Measurements from ENCODE around the gene NAPG. TPM values are rescaled to one million over a fixed set of nuclear protein-coding genes. Genes with fewer than 3 reads are reported as not detected.
"Not testable (repeated sequence)": the region's sequence is repeated elsewhere in the genome, so short reads cannot be mapped to it uniquely, and the experiment has no call there.

NAPG gene
- total RNA-seq, 1 donor from 2014 or later, result 31.2 TPM

GRCh38 chr18:10565835-10566234 is 40.0 kb downstream of the NAPG start:
- intact Hi-C loops (cut with micrococcal nuclease), result no loop called here
- Histone ChIP-seq H3K4me3 (no peak overlapping the region), H3K4me1 (peaks cover 13% of the 10 kb centered on the region)

DNA sequence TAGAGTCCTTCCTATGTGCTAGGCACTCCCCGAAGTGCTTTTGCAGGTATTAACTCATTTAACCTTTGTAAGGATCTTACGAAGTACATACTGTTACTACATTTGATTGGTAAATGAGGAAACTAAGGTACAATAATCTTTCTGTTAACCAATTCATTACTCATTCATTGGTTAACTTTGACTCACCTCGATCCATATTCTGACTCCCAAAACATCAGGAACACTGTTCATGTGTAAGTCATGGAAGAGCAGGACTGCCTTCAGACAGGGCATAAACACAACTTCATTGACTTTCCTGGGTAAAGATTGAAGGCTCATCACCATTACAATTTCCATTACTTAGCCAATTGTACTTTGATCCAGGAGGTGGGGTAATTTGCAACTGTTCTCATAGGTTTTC is 40.6 kb downstream of the NAPG start:
- H3K4me1 ChIP-seq, result peaks cover 11% of the 10 kb centered on the region
- intact Hi-C loops (cut with micrococcal nuclease), result no loop called here
- TF ChIP-seq, protein P1, sequence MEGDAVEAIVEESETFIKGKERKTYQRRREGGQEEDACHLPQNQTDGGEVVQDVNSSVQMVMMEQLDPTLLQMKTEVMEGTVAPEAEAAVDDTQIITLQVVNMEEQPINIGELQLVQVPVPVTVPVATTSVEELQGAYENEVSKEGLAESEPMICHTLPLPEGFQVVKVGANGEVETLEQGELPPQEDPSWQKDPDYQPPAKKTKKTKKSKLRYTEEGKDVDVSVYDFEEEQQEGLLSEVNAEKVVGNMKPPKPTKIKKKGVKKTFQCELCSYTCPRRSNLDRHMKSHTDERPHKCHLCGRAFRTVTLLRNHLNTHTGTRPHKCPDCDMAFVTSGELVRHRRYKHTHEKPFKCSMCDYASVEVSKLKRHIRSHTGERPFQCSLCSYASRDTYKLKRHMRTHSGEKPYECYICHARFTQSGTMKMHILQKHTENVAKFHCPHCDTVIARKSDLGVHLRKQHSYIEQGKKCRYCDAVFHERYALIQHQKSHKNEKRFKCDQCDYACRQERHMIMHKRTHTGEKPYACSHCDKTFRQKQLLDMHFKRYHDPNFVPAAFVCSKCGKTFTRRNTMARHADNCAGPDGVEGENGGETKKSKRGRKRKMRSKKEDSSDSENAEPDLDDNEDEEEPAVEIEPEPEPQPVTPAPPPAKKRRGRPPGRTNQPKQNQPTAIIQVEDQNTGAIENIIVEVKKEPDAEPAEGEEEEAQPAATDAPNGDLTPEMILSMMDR (IDR thresholded peaks at IDR 0.05; ENCODE audit: borderline replicate concordance), result no peak
- no peak for DNase-seq
- H3K4me3 ChIP-seq, result no peak overlapping the region
- H3K36me3 ChIP-seq, result no peaks in the 10 kb centered on the region
- H3K27ac ChIP-seq (replicated peaks), result no peak overlapping the region
- H3K9me3 ChIP-seq (replicated peaks), result no peaks in the 10 kb centered on the region
- H3K27me3 ChIP-seq (ENCODE audit: low read depth), result no peaks in the 10 kb centered on the region

More at GRCh38 chr18:10565835-10566234, 40.0 kb downstream of the NAPG start:
- DNase-seq, result no peak
- Histone ChIP-seq H3K36me3 (no peaks in the 10 kb centered on the region), H3K9me3 (replicated peaks) (no peaks in the 10 kb centered on the region), H3K27ac (replicated peaks) (no peak overlapping the region), H3K27me3 (ENCODE audit: low read depth) (no peaks in the 10 kb centered on the region)
- TF ChIP-seq, protein P1 (IDR thresholded peaks at IDR 0.05; ENCODE audit: borderline replicate concordance), result no peak

DNA sequence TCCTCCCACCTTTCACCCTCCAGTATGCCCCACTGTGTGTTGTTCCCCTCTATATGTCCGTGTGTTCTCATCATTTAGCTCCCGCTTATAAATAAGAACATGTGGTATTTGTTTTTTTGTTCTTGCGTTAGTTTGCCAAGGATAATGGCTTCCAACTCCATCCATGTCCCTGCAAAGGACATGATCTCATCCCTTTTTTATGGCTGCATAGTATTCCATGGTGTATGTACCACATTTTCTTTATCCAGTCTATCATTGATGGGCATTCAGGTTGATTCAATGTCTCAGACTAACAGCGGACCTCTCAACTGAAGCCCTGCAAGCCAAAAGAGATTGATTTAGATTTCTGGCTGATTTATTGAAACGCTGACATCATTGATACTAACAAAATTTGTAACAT is 44.1 kb downstream of the NAPG start:
- intact Hi-C loops (cut with micrococcal nuclease); H3K27me3 ChIP-seq (ENCODE audit: low read depth); H3K36me3 ChIP-seq; H3K4me1 ChIP-seq; H3K27ac ChIP-seq (replicated peaks); DNase-seq; H3K4me3 ChIP-seq; H3K9me3 ChIP-seq (replicated peaks): not testable (repeated sequence)

DNA sequence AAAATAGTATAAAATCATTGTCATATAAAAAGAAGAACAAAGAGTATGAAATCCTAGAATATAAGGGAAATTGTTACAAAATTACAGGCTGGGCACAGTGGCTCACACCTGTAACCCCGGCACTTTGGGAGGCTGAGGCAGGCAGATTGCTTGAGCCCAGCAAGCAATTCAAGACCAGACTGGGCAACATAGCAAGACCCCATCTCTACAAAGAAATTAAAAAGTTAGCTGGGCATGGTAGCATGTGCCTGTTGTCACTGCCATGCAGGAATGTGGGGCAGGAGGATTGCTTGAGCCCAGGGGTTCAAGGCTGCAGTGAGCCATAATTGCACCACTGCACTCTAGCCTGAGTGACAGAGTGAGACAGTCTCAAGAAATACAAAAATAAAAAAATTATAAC is 44.8 kb downstream of the NAPG start:
- Histone ChIP-seq H3K4me1 (no peaks in the 10 kb centered on the region), H3K27me3 (ENCODE audit: low read depth) (no peaks in the 10 kb centered on the region), H3K27ac (replicated peaks) (no peak overlapping the region), H3K9me3 (replicated peaks) (no peaks in the 10 kb centered on the region), H3K4me3 (no peak overlapping the region), H3K36me3 (no peaks in the 10 kb centered on the region)
- DNase-seq, result no peak
- TF ChIP-seq, protein P1 (IDR thresholded peaks at IDR 0.05; ENCODE audit: borderline replicate concordance), result no peak
- intact Hi-C loops (cut with micrococcal nuclease), result no loop called here

DNA sequence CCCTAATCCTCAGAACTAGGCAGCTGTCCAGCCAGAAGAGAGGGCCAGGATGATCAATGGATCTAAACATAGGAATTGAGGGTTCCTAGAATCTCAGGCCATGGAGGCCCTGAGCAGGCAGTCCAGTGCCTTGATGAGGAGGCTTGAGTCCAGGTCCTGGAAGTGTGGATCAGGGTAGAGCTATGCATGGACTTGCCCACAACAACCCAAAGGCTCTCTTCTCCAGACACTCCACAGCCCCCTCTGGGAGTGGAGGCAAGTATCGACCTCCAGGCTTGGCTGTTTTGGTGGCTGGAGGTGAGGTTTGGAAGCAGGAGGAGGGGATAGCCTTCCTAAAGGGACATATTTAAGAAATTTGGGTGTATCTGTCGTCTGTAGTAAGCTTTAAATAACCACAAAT is 45.7 kb downstream of the NAPG start:
- DNase-seq, result no peak

DNA sequence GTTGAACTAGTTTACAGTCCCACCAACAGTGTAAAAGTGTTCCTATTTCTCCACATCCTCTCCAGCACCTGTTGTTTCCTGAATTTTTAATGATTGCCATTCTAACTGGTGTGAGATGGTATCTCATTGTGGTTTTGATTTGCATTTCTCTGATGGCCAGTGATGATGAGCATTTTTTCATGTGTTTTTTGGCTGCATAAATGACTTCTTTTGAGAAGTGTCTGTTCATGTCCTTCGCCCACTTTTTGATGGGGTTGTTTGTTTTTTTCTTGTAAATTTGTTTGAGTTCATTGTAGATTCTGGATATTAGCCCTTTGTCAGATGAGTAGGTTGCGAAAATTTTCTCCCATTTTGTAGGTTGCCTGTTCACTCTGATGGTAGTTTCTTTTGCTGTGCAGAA is 47.4 kb downstream of the NAPG start:
- H3K9me3 ChIP-seq (replicated peaks); H3K36me3 ChIP-seq; H3K27ac ChIP-seq (replicated peaks); intact Hi-C loops (cut with micrococcal nuclease); H3K4me3 ChIP-seq; DNase-seq; H3K4me1 ChIP-seq; H3K27me3 ChIP-seq (ENCODE audit: low read depth): not testable (repeated sequence)

More for the DNA sequence above, 45.7 kb downstream of the NAPG start:
- TF ChIP-seq, protein P1 (IDR thresholded peaks at IDR 0.05; ENCODE audit: borderline replicate concordance), result no peak
- Histone ChIP-seq H3K36me3 (no peaks in the 10 kb centered on the region), H3K27me3 (ENCODE audit: low read depth) (no peaks in the 10 kb centered on the region), H3K27ac (replicated peaks) (no peak overlapping the region), H3K4me3 (no peak overlapping the region), H3K9me3 (replicated peaks) (no peaks in the 10 kb centered on the region), H3K4me1 (no peaks in the 10 kb centered on the region)
- intact Hi-C loops (cut with micrococcal nuclease), result no loop called here

GRCh38 chr18:10574412-10574811 is 48.6 kb downstream of the NAPG start:
- DNase-seq; H3K4me3 ChIP-seq; H3K9me3 ChIP-seq (replicated peaks); H3K36me3 ChIP-seq; intact Hi-C loops (cut with micrococcal nuclease); H3K27ac ChIP-seq (replicated peaks); H3K27me3 ChIP-seq (ENCODE audit: low read depth); H3K4me1 ChIP-seq: not testable (repeated sequence)

DNA sequence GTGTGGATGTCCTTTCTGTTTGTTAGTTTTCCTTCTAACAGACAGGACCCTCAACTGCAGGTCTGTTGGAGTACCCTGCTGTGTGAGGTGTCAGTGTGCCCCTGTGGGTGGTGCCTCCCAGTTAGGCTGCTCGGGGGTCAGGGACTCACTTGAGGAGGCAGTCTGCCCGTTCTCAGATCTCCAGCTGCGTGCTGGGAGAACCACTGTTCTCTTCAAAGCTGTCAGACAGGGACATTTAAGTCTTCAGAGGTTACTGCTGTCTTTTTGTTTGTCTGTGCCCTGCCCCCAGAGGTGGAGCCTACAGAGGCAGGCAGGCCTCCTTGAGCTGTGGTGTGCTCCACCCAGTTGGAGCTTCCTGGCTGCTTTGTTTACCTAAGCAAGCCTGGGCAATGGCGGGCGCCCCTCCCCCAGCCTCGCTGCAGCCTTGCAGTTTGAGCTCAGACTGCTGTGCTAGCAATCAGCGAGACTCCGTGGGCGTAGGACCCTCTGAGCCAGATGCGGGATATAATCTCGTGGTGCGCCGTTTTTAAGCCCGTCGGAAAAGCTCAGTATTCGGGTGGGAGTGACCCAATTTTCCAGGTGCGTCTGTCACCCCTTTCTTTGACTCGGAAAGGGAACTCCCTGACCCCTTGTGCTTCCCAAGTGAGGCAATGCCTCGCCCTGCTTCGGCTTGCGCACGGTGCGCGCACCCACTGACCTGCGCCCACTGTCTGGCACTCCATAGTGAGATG is 52.2 kb downstream of the NAPG start:
- H3K27me3 ChIP-seq (ENCODE audit: low read depth); H3K27ac ChIP-seq (replicated peaks); H3K4me1 ChIP-seq; DNase-seq; H3K36me3 ChIP-seq; H3K9me3 ChIP-seq (replicated peaks); intact Hi-C loops (cut with micrococcal nuclease); H3K4me3 ChIP-seq: not testable (repeated sequence)

DNA sequence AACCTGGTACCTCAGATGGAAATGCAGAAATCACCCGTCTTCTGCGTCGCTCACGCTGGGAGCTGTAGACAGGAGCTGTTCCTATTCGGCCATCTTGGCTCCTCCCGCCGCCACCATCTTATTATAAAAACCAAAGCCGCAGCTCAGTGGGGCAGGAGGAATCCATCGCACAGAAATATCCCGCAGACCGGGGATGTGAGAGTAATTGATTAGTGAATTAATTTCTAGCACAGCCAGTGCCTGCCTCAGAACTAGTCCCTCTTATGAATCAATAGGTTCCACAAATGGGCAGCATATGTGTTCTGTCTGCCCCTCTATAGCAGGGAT is 52.7 kb downstream of the NAPG start:
- H3K9me3 ChIP-seq (replicated peaks); DNase-seq; H3K27me3 ChIP-seq (ENCODE audit: low read depth); H3K27ac ChIP-seq (replicated peaks); H3K36me3 ChIP-seq; H3K4me1 ChIP-seq; H3K4me3 ChIP-seq; intact Hi-C loops (cut with micrococcal nuclease): not testable (repeated sequence)

All from left ventricle myocardium inferior (tissue), 1 donor.